Activated CD4-positive, alpha-beta T cell treated with anti-CD3 and anti-CD28 coated beads for 4 hours (primary cell): ENCODE data around the gene PIK3C2G.

Experiments used
- DNase-seq, 2 donors: peaks; one replicate each; pipeline ENCODE4 v3.0.0-alpha.2; 2020

The PIK3C2G gene

DNA sequence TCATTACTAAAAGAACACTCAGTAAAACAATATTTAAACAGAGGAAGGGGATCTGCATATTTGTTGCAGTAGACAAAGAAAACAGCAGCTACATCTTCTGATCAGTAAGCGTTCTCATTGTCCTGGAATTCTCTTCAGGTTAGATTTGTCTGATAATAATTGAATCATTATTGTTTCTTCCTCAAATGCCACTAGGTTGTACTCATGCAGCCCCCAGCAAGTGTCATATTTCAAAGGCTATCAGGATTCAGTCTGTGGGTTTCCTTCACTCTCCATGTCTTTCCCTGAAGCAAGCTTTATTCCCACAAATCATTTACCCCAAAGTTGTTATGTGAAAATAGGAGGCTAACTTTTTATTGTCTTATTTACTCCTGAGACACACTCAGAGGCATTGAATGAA is 14.7 kb downstream of the PIK3C2G start:
- no peak for DNase-seq

DNA sequence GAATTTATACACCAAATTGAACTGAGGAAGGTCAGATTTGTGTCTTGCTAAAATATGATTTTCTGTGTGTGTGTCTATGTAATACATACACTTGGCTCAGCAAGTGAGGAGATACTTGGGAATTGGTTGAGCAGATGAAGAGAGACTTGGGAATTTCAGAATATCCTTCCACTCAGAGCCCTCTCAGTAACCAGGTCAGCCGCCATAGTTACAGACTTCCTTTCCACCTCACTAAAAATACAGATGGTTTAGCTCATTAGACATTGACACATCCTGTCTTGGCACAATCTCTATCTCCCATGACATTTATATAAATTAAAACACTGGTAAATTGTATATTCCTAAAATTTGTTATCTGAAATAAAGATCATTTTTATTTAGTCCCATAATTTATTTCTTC is 15.9 kb downstream of the PIK3C2G start:
- DNase-seq: no peak

DNA sequence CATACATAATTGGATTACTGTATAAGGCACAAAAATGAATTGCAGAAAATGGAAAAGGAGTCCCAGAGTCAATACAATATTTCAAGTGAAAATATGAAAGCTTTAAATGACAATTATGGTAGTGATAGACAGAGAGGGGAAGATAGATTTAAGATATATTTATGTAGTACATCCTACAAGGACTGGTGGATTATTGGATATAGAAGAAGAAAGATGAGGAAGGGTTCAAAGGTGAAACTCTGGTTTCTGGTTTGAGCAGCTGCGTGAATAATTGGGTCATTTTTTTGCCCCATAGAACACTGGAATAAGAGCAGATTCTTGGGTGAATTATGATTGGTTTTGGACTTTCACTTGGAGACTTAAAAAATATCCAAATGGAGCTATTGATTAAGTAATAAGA is 19.4 kb downstream of the PIK3C2G start:
- no peak for DNase-seq

DNA sequence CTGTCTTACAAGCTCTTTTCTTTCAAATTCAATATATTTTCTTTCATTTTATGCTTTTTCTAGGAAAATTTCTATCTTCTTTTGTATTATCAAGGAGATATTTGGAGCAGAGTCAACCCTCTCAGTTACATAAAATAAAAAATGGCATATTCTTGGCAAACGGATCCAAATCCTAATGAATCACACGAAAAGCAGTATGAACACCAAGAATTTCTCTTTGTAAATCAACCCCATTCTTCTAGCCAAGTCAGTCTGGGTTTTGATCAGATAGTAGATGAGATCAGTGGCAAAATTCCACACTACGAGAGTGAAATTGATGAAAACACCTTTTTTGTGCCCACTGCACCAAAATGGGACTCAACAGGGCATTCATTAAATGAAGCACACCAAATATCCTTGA is 20.6 kb downstream of the PIK3C2G start:
- DNase-seq: no peak

DNA sequence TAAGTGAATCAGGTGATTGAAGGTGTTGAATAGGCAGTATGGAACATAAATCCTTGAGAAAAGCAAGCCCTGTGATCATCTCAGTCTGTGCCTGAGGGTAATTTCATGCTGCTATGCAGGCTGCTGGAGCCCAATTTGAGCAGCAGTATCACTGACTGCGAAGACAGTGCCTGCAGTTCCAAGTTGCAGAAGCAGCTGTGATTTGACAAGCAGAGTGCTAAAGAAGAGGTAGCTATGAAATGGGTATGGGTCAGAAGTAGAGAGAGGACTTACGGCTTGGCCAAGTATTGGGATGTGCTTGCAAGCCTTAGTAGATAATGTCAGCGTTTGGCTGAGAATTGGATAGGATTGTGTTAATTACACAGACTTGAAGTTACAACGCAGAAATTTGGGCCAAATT is 22.5 kb downstream of the PIK3C2G start:
- no peak for DNase-seq

DNA sequence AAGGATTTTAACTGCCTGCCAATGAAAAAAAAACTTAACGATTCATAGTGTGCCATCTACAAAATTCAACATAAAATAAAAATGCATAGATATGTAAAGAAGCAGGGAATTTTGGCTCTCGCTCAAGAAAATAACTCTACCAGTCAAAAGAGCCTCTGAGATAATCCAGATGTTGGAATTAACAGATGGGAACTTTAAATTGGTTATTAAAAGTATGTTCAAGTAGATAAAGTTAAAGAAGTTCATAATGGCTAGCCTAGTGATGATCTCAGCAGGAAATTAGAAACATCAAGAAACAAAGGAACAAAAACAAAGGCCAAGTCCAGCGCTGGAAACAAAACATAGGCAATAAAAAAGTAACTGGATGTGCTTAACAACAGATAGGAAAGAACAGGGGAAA is 23.1 kb downstream of the PIK3C2G start:
- DNase-seq: no peak

DNA sequence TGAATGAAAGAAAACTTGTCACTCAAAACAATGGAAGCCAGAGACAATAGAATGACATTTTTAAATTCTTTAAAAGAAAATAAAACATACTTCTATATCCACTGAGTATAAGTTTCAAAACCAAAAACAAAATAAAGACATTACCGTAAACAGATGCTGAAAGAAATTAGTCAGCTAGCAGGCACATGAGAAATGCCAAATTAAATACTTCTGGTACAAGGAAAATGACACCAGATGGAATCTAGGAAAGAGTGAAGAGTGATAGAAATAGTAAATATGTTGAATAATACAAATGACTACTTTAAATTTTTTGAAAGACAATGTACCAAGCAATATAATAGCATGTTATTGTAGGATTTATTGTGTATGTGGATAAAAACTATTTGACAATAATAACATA is 23.8 kb downstream of the PIK3C2G start:
- no peak for DNase-seq

DNA sequence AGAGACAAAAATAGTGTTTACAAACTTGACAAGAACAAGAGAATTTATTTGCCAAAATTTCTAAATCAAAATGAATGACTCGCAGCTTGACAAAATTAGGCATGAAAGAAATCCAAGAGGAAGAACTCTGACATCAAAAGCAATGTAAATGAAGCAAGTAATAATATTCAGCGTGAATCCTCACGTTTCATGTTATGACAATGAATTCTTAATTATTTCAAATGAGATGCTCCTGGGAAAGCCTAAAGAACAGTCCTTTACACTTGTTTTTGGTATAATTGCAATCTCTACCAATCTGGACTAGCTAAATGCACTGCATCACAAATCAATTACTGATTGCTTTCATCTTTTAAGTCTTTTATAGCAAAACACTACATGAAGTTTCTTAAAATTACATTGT is 29.1 kb downstream of the PIK3C2G start:
- DNase-seq: no peak

DNA sequence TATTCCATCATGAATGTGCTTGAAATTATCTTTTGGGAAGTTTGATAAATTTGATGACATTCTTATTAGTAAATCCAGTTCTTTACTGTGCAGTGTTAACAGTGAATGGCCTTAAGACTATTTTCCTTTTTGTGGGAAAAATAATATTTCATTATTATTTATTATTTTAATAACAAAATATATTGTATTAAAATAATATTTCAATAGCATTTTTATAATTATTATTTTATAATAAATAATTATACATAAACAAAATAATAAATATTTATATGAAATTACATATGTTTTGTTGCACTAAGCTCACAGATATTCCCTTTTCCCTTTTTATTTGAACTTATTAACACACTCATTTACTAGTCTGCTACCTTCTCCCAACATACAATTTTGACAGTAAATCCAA is 33.6 kb downstream of the PIK3C2G start:
- no peak for DNase-seq

DNA sequence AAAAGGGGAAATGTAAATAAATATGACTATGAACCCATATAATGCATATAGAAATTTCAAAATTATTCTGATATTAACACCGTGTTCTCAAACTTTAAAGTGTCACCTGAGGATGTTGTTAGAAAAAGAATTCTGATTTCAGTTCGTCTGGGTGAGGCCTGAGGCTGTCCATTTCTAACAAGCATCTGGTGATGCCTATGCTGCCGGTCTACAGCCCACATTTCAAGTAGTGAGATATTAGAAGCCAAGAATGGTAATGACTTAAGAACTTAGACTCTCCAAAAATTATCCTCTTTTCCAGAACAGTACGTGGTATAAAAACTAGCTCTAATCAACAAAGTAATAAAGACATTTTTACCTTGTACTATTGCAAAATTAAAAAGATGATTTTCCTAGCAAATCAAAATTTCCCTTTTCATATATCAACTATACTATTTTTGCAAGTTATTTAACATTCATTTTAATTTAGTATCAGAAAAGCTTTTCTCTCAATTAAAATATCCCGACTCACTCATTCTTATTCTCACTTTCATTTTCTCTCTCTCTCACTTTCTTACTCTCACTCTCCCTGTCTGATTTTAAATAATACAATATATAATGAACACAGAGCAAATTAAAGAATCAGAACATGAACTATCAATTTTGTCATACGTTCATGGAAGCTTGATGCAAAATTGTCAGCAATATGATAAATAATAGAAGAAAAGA is 35.0 kb downstream of the PIK3C2G start:
- no peak for DNase-seq

DNA sequence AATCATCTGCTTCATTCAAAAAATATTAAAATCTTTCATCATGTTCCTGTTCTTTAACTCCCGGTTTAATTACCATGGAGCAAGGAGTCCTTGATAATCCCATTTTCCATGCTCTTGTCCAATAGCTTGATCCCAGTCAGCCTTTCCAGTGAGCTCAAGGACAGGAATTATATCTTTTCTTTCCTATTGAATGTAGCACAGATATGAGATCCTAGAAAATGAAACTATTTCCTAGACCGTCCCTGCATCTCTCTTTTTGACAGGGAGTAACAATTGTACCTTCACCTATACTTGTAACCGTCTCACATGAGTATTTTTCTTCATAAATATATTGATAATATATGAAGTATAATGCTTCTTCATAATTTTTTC is 35.6 kb downstream of the PIK3C2G start:
- DNase-seq: no peak

DNA sequence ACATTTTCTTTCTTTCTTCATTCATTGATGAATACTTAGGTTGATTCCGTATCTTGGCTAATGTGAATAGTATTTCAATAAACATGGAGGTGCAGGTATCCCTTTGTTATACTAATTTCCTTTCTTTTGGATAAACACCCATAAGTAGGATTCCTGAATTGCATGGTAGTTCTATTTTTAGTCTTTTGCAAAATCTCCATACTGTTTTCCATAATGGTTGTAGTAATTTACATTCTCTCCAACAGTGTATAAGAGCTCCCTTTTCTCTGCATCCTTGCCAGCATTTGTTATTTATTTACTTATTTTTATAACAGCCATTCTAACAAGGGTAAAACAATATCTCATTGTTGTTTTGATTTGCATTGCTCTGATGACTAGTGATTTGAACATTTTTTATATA is 36.6 kb downstream of the PIK3C2G start:
- DNase-seq: no peak

DNA sequence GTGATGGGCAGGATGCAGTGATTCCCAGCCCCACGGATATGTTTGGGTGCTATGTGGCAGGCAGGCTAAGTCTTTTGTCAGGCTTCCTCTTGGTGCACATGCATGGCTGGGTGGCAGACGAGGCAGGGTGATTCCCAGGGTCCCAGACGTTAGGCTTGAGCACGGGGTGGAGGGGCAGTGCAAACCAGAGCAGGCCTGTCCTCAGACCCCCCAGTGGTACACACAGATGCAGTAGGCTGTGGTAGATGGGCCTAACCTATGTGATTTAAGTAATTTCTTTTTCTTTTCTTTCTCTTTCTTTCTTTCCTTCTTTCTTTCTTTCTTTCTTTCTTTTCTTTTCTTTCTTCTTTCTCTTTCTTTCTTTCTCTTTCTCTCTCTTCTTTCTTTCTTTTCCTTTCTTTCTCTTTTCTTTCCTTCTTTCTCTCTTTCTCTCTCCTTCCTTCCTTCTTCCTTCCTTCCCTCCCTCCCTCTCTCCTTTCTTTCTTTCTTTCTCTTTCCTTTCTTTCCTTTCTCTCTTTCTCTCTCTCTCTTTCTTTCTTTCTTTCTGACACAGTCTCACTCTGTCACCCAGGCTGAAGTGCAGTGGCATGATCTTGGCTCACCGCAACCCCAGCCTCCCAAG is 41.6 kb downstream of the PIK3C2G start:
- no peak for DNase-seq

DNA sequence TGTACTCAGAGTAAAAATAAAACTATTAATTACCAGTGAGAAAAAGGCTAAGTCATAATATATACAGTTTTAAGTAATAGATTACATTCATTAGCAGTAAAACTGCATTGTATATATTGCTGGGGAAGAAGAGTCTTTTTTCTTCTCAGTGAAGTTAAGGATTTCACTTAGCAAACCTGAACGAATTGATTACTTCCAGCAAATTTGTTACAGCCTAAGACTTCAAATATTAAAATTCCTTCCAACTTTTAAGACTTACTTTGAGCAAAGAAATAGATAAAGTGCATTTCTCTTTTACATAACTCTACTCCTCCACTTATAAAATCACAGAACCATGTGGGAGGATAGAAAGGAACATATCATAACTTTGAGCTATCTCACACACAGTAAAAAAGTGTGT is 43.3 kb downstream of the PIK3C2G start:
- DNase-seq: no peak

DNA sequence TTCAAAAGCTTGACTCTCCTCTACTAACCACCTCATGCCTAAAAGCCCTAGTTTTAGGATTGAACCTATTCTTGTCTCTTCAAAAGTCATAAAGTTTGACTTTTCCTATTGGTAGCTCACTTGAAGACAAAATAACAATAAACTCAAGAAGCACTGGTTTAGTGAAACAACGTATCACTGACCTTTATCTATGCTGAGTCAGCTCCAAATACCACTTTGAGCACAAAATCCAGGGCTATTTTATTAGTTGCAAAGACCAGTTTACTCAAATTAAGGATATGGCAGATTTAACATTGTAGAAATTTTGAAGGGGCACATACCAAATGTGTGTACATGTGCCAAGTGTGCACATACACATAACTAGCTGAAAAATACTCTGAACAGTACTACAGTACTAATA is 45.0 kb downstream of the PIK3C2G start:
- no peak for DNase-seq

DNA sequence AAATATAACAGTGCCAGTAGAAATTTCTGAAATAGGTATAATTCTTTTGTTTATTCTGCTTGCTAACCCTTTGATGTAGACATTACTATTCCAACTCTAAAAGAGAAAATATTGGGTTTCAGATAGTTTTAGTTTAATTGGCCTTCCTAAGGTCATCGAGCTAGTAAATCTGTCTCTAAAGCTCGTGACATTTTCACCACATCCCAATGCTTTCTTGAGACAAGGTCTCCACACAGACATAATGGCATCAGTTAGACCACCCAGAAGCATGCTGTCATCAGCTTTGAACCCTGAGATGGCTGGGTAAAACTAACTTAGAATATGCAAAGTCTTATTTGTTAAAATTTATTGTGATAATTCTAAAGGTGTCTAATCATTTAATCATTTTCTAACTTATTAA is 52.0 kb downstream of the PIK3C2G start:
- DNase-seq: no peak

DNA sequence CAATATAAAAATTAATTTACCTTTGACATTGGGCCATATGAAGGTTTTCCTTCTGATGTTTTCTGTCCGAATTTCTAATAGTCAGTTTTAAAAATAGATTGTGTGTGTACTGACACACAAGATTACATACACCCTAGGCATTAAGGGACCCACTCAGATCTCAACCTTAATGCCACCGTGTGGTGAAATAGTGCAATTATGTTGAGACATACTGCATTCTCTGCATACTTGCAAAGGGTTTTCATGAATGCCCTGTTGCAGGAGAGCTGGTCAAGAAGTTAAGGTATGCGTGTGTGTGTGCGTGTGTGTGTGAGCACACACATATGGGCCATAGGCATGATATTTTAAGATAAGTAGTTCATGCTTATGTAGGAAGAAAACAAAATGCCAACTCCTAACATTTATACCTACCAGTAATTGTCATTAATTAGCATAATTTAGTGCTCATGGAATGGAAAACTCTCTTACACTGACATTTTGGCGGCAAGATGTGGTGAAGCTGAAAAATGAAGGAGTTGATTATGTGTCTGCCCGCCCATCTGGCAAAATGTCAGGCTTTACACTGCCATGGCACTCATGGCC is 58.8 kb downstream of the PIK3C2G start:
- no peak for DNase-seq

DNA sequence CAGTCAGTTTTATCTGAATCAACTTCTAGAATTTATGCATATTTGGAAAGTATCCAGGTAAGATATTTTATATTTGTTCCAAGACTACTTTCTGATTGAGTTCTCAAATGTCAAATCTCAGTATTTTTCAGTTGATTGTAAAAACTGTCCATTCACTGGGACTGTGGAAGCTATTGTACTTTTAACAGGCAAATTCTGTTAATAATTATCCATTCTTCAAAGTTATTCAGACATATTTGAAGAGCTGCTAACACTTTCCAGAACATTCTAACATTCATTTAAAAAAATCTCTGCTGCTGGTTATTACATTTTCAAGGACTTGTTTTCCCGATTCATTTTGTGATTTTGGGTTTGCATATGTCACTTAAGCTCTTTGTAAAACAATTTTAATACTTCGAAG is 59.7 kb downstream of the PIK3C2G start:
- no peak for DNase-seq

DNA sequence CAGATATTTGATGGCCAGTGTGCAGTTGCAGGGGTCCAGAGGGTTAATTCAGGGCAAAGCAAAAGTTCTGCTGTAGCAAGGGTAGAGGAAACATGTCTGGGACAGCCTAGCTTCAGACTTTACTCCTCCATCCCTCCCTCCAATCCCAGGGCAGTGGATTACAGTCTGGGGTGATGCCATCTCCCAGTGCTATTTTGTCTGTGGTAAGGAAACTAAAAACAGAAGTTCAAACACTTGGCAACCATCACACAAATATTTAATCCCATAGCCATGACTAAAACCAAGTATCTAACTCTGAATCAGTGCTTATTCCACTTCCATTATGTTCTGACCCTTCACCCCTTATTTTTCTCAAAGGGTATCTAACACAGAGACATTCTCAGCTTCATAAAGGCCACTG is 61.8 kb downstream of the PIK3C2G start:
- no peak for DNase-seq

DNA sequence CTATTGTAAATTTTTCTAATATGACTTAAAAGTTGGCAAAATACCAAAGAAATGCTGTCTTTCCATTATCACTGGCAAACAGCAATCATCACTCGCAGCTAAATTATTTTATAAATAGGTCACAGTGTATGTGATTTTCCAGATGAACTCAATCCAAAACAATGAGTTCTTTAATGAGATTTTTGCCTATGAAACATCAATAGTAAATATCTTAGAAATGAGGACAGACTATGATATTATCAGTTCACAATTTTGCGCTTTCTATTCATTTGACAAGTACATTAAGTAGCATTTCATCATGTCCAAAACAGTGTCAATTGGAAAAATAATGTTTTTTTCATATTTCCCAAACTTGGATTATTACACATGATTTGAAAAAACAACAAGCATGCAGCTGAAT is 65.7 kb downstream of the PIK3C2G start:
- DNase-seq: no peak

DNA sequence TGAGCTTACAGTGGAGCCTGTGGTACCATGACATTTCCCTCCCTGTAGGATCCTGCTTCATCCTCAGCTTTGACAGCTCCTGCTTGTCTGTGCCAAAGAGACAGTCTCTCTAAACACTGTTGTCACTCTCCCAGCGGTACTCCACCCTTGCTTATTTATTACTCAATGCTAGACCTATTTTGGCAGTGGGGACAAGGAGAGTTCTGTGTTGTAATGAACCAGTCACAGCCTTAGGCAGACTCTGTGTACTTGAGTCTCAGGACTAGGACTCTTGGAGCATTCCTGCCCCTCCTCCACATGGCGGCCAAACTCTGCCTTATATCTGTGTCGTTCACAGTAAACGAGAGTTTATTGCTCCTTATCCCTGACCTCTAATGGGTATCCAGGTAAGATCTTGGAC is 70.9 kb downstream of the PIK3C2G start:
- no peak for DNase-seq

DNA sequence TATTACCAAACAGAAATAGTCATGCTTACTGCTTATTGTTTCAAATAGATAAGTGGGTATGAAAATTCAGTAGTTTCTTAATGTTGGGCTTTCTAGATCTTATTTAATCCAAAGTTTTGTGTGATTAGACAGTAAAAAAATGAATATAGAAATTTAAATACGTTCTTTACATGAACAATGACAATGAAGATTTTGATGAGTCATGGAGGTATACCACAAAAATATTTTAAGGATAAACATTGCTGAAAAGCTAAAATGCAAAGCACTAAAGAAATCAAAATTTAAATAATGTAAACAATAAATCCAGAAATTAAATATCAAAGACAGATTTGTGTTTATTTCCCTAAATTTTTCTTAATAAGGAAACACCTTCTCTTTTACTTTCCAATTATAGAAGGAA is 78.3 kb downstream of the PIK3C2G start:
- DNase-seq: no peak

DNA sequence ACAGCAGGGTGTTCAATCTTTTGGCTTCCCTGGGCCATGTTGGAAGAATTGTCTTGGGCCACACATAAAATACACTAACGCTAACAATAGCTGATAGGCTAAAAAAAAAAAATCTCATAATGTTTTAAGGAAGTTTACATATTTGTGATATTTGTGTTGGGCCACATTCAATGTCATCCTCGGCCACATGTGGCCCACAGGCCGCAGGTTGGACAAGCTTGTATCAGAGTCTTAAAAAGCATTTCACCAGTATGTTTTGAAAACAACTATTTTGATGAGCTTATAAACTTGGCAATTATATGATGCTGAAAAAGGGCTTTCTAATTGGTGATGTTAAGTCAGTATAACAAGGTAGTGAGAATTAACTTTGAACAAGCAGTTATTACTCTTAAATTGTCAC is 78.9 kb downstream of the PIK3C2G start:
- DNase-seq: no peak

DNA sequence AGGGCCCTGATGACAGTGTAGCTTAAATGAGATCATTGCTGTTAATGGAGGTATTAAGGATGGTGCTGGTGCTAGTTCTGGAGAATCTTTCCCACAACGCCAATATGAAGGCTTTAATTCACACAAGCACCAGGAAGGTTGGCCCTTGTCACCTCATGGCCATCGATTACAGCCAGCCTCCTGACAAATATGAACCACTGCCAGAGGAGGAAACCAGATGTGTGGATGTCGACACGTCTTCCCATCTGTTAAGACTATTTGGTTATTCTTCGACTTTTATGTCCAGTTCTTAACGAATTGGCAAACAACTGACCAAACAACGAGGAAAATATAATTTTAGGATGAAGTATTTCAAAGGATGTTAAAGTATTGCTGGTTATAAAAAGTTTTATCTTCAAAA is 79.5 kb downstream of the PIK3C2G start:
- no peak for DNase-seq

DNA sequence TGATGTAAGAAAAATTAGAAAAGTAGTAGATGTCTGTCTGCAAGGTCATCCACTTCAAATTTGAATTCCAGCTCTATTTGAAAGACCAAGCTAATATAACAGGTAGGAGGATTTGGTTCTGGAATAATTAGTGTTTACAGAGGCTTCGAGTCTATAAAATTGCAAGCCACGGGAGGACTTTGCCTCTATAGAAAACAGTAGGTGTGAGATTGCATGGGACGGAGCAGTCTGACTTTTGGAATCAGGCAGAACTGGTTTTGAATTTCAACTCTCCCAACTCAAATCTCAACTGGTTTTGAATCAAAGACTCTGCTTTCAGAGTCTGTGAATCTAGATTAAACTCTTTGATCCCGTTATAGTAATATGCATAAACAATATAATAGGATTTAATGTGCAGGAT is 82.4 kb downstream of the PIK3C2G start:
- no peak for DNase-seq
